MG63 (cell line): ENCODE results near the gene NIPSNAP3A. TPM values are rescaled to one million over a fixed set of nuclear protein-coding genes. Genes with fewer than 3 reads are reported as not detected.
"Not testable (repeated sequence)": the region's sequence is repeated elsewhere in the genome, so short reads cannot be mapped to it uniquely, and the experiment has no call there.

Source experiments
- DNase-seq: peaks from one replicate; pipeline ENCODE4 v3.0.0-alpha.2; 2020
- H3K27me3 ChIP-seq: fragments of 250-450 bp; sonication (Bioruptor Pico); 2 replicates; pipeline ENCODE4 v1.5.1; 2020; ENCODE audit warnings: mild to moderate bottlenecking, moderate library complexity
- H3K36me3 ChIP-seq: fragments of 250-450 bp; sonication (Bioruptor Pico); 2 replicates; pipeline ENCODE4 v1.5.1; 2020; ENCODE audit warnings: mild to moderate bottlenecking, moderate library complexity
- H3K4me3 ChIP-seq: fragments of 250-450 bp; sonication (Bioruptor Pico); 2 replicates; pipeline ENCODE4 v1.5.1; 2020; ENCODE audit warnings: mild to moderate bottlenecking, moderate library complexity
- H3K9me3 ChIP-seq: fragments of 250-450 bp; sonication (Bioruptor Pico); 2 replicates; pipeline ENCODE4 v1.5.1; 2020; ENCODE audit warnings: mild to moderate bottlenecking, moderate library complexity
- total RNA-seq: library from RNA; depleted of rRNA; stranded (reverse); fragments of >200 nt; shearing (Covaris generic); gene quantifications from 2 replicates; pipeline ENCODE4 v1.2.3, GENCODE V29; 2014; ENCODE audit warnings: low replicate concordance

Gene NIPSNAP3A
- total RNA-seq, 1 experiment from 2014 or later, result 37.1 TPM

DNA sequence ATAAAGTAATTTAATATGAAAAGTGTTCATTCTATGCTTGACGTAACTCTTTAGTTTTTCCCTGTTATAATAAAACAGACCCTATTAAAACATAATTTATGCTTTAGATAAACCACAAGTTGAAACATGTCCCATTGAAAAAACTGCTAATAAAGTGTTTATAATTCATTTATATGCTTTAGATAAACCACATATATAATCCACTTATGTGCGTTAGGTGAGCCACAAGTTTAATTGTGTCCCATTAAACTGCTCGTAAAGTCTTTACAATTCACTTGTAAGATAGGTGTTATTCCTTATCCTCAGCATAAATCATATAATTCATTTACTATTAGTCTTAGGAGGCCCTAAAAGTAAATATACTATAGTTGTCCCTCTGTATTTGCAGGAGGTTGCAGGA is 20.0 kb downstream of the NIPSNAP3A start:
- Histone ChIP-seq H3K9me3 (no peaks in the 10 kb centered on the region), H3K4me3 (no peak overlapping the region), H3K27me3 (no peaks in the 10 kb centered on the region), H3K36me3 (no peaks in the 10 kb centered on the region)
- DNase-seq, result no peak

DNA sequence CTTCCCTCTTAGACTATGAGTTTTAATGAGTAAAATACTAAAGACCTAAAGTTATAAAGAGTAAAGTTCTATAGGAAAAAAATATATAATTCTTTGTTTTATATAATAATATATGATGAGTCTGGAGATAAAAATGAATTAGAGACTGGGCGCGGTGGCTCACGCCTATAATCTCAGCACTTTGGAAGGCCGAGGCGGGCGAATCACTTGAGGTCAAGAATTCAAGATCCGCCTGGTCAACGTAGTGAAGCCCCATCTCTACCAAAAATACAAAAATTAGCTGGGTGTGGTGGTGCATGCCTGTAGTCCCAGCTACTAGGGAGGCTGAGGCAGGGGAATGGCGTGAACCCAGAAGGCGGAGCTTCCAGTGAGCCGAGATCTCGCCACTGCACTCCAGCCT is 21.5 kb downstream of the NIPSNAP3A start:
- H3K9me3 ChIP-seq, H3K4me3 ChIP-seq, H3K27me3 ChIP-seq, H3K36me3 ChIP-seq, DNase-seq: not testable (repeated sequence)

DNA sequence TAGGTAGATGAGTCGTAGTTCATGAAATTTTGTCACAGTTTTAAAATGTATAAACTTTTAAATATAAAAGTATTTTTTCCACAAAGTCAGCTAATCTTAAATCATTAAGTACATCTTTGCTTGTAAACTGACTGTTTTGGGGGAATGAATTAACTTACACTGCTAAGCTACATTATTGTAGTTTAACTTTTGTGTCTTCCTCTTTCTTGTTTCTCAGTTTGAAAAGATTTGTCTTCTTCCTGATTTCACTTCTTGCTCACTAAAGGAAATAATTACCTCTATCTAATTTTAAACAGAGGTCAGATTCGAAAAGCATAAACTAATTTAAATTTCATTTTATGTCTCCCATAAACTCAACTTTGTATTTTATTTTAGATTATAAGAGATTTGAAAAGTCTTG is 22.2 kb downstream of the NIPSNAP3A start:
- Histone ChIP-seq H3K9me3 (no peaks in the 10 kb centered on the region), H3K4me3 (no peak overlapping the region), H3K36me3 (no peaks in the 10 kb centered on the region), H3K27me3 (no peaks in the 10 kb centered on the region)
- no peak for DNase-seq

DNA sequence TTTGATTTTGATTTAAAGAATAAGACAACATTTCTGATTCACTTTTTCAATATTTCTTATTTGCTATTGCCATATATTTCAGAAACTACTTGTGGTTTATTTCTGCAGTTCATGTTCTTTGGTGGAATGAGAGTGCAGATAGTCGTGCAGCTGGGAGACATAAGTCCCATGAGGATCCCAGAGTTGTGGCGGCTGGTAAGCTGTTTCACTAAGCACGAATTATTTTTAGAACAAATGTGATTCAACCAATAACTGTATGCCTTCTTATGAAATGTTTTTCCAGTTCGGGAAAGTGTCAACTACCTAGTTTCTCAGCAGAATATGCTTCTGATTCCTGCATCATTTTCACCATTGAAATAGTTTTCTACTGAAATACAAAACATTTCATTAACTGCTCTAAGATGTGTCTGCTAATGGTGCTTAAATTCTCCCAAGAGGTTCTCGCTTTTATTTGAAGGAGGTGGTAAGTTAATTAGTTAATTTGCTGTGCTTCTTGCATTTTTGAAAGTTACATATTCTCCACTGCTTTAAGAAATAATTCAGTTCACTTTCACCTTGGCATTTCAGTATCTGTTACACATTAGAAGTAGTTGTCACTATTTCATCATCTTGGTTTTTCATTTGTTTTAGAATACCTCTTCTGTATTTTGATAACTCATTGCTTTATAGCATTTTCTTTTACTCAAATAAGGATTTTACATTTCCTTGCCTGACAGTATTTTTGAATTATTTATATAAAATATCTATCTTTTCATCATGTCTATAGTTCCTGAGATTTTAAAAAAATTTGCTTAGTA is 25.4 kb downstream of the NIPSNAP3A start:
- no peak overlapping the region for H3K4me3 ChIP-seq
- no peaks in the 10 kb centered on the region for H3K9me3 ChIP-seq
- no peaks in the 10 kb centered on the region for H3K27me3 ChIP-seq
- H3K36me3 ChIP-seq, result no peaks in the 10 kb centered on the region
- no peak for DNase-seq

DNA sequence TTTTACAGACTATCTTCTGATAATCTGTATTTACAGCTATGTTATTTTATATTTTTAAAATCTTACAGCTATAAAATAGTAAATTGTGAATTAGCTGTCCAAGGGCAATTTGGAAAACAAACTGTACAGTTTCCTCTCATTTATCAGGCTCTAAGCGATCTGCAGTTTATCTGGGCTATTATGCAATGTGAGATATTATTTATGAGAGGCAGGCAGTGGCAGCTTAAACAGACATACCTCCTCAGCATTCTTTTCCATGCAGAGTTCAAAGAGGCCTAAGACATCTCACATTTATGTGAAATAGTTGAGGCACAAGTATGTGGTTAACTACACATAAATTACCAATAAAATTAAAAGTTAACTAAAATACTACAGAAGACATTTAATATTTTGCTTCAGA is 26.6 kb downstream of the NIPSNAP3A start:
- Histone ChIP-seq H3K9me3 (no peaks in the 10 kb centered on the region), H3K27me3 (no peaks in the 10 kb centered on the region), H3K36me3 (no peaks in the 10 kb centered on the region), H3K4me3 (no peak overlapping the region)
- DNase-seq, result no peak

DNA sequence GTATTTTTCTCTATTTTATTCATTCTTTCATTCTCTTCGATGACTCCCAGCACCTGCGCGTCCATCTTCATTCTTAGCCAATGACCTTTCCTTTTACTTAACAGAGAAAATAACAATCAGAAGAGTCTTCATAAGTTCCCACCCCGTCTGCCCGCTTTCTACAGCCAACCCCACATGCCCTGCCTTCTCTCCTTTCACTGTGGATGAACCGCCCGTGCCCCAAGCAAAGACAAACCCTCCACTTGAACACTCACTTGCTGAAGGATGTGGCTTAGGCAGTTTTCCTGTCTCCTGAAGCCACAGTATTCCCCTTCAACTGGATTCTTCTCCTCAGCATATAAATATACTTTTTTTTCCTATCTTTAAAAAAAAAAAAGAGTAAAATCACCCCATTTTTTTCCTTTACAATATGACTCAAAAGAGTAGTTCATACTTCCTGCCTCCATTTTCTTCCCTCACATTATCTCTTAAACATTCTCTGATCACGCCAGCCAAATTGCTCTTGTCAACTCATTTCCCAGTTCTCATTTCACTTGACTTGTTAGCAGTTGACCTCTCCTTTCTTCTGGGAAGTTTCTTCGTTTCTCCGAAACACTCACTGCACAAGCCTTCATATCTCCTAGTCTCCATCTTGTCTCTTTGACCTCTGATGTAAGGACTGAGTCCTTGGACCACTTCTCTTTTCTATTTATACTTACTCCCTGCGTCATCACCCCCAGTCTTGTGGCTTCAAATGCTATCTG is 27.5 kb downstream of the NIPSNAP3A start:
- Histone ChIP-seq H3K4me3 (no peak overlapping the region), H3K27me3 (no peaks in the 10 kb centered on the region), H3K9me3 (no peaks in the 10 kb centered on the region), H3K36me3 (no peaks in the 10 kb centered on the region)
- no peak for DNase-seq

DNA sequence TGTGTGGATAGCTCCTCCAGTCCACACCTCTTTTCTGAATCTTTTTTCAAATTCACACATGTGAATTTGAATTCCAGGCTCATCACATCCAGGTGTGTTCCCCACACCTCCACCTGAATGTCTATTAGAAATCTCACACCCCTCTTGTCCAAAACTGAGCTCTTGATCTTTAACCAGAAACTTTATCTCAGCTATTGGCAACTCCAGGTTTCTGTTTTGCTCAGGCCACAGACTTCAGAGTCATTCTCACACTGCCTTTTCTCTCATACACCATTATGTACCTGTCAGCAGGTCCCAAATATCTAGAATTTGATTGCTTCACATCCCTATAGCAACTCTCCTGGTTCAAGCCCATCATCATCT is 28.1 kb downstream of the NIPSNAP3A start:
- no peak for DNase-seq
- H3K9me3 ChIP-seq, result no peaks in the 10 kb centered on the region
- no peaks in the 10 kb centered on the region for H3K27me3 ChIP-seq
- H3K36me3 ChIP-seq, result no peaks in the 10 kb centered on the region
- no peak overlapping the region for H3K4me3 ChIP-seq

DNA sequence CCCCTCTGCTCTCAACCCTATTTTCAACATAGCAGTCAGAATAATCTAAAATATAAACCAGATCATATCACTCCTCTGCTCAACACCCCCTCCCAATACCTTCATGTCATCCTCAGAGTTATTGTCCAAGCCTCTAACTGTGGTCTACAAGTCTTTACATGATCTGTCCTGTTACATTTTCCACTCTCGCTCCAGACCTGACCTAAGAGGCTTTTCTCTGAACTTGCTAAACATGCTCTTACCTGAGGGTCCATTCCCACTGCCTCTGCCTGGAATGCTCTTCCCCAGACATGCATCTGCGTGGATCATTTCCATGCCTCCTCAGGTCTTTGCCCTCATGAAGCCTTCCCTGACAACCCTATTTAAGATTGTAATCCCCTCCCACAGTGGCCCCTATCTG is 28.5 kb downstream of the NIPSNAP3A start:
- no peak for DNase-seq

DNA sequence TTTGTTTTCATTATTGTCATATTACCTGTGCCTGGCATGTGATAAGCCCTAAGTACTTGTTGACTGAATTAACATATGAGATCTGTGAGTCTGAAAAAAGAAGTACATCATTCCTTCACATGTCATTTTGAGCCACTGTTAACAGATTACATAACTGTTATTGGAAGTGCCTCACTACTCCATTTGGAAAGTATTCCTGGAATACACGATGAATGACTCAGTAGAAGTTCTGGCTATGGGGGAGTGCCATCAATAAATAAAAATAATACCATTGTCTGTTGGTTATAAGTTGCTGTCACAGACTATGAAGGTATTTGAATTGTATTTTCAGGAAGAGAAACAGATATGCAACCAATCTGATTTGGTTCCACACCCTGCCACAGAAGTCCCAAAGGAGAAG is 29.3 kb downstream of the NIPSNAP3A start:
- H3K4me3 ChIP-seq, result no peak overlapping the region
- H3K36me3 ChIP-seq, result no peaks in the 10 kb centered on the region
- H3K9me3 ChIP-seq, result no peaks in the 10 kb centered on the region
- no peaks in the 10 kb centered on the region for H3K27me3 ChIP-seq
- DNase-seq, result no peak

More for the DNA sequence above, 28.5 kb downstream of the NIPSNAP3A start:
- Histone ChIP-seq H3K27me3 (no peaks in the 10 kb centered on the region), H3K9me3 (no peaks in the 10 kb centered on the region), H3K4me3 (no peak overlapping the region), H3K36me3 (no peaks in the 10 kb centered on the region)

DNA sequence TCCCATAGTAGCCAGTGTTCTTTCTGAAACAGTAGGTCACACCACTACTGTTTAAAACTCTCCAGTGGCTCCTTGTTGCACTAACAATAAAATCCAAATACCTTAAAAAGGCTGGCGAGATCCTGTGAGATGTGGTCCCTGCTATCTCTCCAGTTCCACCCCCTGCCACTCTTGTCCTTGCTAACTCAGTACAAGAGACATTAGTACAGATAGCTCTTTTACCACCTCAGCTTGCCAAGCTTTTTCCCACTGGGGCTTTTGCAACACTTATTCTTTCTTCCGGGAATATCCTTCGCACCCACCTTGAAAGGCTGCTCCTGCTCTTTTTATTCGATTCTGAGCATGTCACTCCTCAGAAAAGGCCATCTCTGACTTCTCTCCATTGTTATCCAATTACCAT is 31.3 kb downstream of the NIPSNAP3A start:
- no peak for DNase-seq
- no peaks in the 10 kb centered on the region for H3K36me3 ChIP-seq
- H3K9me3 ChIP-seq, result no peaks in the 10 kb centered on the region

DNA sequence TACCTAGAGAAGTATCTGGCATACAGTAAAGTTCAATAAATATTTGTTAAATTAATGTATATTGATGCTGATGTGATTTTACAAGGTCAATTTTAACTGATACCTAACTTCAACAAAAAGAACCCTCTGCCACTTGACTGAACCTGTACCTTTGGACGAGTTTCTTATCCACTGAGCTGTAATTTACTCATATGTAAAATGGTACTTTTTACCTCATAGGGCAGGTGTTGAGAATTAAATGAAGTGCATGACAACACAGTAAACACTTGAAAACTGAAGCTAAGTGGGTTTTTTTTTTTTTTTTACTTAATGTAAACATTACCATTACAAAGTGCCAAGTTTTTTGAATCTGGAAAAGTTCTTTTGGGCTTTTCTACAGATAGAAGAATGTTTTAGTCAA is 31.9 kb downstream of the NIPSNAP3A start:
- no peaks in the 10 kb centered on the region for H3K36me3 ChIP-seq
- H3K4me3 ChIP-seq, result no peak overlapping the region
- no peaks in the 10 kb centered on the region for H3K27me3 ChIP-seq
- no peak for DNase-seq
- H3K9me3 ChIP-seq, result no peaks in the 10 kb centered on the region

More for the DNA sequence above, 31.3 kb downstream of the NIPSNAP3A start:
- H3K4me3 ChIP-seq, result no peak overlapping the region
- H3K27me3 ChIP-seq, result no peaks in the 10 kb centered on the region

DNA sequence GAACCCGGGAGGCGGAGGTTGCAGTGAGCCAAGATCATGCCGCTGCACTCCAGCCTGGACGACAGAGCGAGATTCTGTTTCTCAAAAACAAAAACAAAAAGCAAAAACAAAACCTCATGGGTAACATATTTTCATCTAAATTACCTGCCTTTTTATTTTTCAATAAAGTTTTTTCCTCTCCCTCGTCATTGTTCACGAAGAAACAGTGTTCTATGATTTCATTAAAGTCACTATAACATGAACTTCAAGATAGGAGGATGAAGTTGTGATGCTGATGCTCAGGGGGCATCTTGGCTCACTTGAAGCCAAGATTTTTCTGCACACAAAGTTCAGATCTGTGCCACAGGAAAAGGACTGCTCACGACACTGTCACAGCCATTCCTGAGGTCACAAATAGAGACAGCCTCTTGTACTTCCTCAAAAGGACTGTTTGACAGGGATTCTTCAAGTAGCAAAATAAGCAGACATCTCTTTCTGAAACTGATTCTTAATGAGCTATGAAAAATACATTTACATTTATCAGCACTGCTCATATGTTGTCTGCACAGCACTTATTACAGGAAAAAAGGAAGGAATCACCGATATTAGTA is 32.6 kb downstream of the NIPSNAP3A start:
- Histone ChIP-seq H3K27me3 (no peaks in the 10 kb centered on the region), H3K4me3 (no peak overlapping the region), H3K36me3 (no peaks in the 10 kb centered on the region), H3K9me3 (no peaks in the 10 kb centered on the region)
- DNase-seq, result no peak

DNA sequence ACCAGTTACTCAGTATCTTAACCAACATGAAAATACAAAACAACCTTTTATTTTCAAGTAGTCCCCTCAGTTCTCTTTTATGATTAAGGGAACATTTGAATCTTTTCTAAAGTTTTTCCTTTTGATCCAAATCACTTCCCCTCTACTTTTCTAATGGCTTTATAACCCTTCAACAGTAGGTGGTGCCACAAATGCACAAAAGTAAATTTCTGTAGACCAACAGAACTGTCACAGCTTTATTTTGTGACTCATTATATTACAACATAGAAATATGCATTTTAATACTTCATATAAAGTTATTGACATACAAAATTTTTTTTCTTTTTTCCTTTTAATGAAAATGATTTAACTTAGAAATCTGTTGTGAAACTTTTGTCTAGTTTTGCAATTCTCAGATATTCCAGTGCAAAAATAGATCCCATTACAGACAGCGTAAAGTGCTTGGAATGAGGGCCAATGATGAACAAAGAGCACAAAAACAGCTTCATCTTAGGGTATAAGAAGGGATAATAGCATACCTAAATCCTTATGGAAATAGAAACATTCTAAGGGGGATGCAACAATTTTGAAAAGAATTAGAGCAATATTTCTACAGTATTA is 33.4 kb downstream of the NIPSNAP3A start:
- Histone ChIP-seq H3K4me3 (no peak overlapping the region), H3K9me3 (no peaks in the 10 kb centered on the region), H3K27me3 (no peaks in the 10 kb centered on the region), H3K36me3 (no peaks in the 10 kb centered on the region)
- DNase-seq, result no peak

DNA sequence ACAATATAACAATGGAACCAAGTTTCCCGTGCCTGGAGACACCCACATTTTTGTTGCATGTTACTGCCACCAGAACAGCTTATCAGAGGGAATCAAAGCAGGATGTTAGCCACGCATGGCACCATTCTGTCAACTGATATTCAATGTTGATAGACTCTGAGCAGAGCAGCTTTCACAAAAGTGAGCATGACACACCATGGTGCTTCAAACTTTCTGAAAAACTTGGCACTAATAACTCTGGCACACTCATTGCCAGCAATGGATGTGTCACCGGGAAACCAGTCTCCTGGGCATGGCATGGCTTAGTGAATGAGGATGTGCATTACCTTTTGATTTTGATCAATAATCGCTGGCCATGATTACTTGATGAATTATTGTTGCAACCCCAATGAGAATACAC is 36.1 kb downstream of the NIPSNAP3A start:
- no peaks in the 10 kb centered on the region for H3K9me3 ChIP-seq
- H3K4me3 ChIP-seq, result no peak overlapping the region
- no peak for DNase-seq
- no peaks in the 10 kb centered on the region for H3K27me3 ChIP-seq
- no peaks in the 10 kb centered on the region for H3K36me3 ChIP-seq

DNA sequence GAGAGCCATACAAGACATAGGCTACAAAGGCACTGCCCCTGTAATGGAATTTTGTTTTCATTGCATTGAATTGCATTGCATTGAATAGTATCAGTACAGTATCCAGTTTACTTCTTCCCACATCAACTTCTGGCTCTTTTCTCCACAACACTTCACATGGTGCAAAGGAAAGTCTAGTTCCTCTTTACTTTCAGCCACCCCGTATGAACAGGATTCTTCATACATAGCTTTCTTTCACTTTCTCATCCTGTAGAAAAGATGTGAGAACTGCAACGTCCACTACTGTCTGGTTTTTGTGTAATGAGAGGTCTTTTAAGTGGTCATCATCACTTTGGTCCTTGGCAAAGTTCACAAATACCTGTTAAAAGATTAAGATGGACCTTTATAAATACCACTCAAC is 36.6 kb downstream of the NIPSNAP3A start:
- H3K9me3 ChIP-seq, result no peaks in the 10 kb centered on the region
- H3K27me3 ChIP-seq, result no peaks in the 10 kb centered on the region
- no peaks in the 10 kb centered on the region for H3K36me3 ChIP-seq
- no peak overlapping the region for H3K4me3 ChIP-seq
- no peak for DNase-seq

DNA sequence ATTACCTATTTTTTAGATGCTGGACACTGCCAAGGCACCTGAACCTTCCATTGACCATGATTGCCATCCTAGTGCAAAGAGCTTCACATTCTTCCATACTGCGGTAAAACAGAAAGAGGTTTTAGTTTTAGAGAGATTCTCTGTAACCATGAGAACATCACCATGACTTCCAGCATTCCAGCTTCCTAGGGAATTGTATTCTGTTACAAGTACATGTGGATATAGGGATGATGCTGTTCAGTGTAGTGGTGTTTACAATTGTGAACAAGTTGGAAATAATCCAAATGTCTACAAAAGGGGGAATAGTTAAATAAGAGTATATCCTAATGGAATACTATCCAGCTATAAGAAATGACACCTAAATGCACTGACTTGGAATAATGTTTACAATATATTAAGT is 38.8 kb downstream of the NIPSNAP3A start:
- H3K36me3 ChIP-seq, result no peaks in the 10 kb centered on the region
- H3K4me3 ChIP-seq, result no peak overlapping the region
- no peaks in the 10 kb centered on the region for H3K27me3 ChIP-seq
- DNase-seq, result no peak
- no peaks in the 10 kb centered on the region for H3K9me3 ChIP-seq

DNA sequence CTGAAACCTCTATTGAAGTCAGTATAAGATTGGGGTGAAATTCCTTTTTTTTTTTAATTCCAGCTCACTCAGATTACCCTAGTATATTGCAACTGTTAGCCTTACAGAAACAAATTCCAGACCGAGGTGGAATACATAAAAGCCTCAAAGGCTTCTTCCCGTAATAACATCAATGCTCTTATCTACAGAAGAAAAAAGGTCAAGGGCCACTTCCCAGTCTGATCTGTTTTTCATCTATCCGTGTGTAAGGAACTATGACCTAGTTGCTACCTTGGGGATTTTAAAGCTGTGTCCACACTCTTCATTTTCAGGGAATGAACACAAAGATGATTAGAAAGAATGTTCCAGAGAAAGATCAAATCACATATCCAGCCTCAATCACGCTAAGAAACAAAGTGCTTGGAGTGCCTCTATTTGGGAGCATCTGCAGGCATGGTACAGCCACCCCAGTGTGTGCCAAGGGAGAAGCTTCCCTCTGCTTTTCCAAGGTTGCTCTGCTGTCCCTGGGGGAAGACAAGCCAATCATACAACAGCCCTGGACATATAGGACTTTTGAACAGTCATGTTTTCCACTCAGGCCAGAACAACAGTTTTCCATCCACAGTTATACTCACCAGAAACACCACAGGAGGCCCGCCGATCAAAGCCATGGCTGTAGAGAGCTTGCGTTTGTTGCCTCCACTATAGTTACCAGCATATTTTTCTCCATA is 40.0 kb downstream of the NIPSNAP3A start:
- Histone ChIP-seq H3K27me3 (no peaks in the 10 kb centered on the region), H3K9me3 (no peaks in the 10 kb centered on the region), H3K4me3 (no peak overlapping the region), H3K36me3 (no peaks in the 10 kb centered on the region)
- no peak for DNase-seq
